ENCODE results near the gene MT1HL1.

MT1HL1 gene

GRCh38 chr1:237043846-237044636 is 39.8 kb upstream of the MT1HL1 start:
- H3K36me3 ChIP-seq (replicated peaks) = no peaks in the 10 kb centered on the region
- no peak for TF ChIP-seq CTCF (IDR thresholded peaks at IDR 0.05; ENCODE audit: low read depth, low read length, missing control alignments)
- DNase-seq = no peak
- no peak overlapping the region for H3K27ac ChIP-seq
- H3K27me3 ChIP-seq (replicated peaks) = peaks cover 35% of the 10 kb centered on the region
- in situ Hi-C loops (cut with HindIII; ENCODE audit: low pct_ligation_motif_present, low sequenced_read_pairs) = no loop called here
- H3K4me3 ChIP-seq (ENCODE audit: low read depth, low read length) = no peak overlapping the region

DNA sequence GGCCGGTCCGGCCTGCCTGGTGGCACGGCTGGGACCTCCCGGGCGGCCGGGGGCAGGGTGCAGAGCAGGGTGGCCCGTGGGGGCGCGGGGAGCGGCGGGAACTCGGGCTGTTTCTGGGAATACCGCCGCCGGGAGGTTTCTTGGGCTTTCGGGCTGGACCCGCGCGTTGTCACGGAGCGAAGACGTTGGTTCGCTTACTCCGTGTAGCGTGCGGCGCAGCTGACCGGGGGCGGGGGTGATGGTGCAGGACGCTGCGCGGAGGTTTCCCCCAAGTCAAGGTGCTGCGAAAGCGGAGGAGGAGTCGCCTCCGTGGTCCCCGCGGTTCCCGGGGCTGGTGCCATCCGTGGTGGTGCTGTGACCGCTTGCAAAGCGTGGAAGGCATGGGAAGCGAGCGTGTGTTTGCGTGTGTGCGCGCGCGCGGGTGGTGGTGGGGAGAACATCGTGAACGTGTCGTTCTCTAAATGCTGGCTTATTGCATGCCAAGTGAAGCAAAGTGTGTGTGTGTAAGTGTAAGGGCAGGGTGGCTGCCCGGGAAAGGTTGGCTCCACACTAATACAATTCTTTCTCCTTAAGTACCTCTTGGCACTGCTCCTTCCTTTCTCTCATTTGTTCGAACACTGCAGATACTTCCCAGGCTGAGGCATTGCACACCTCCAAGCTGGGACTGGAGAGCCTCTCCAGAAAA is 38.8 kb upstream of the MT1HL1 start:
- Histone ChIP-seq H3K36me3 (replicated peaks) (no peaks in the 10 kb centered on the region), H3K4me3 (ENCODE audit: low read depth, low read length) (no peak overlapping the region), H3K27me3 (replicated peaks) (peaks cover 35% of the 10 kb centered on the region), H3K27ac (no peak overlapping the region)
- no peak for TF ChIP-seq CTCF (IDR thresholded peaks at IDR 0.05; ENCODE audit: low read depth, low read length, missing control alignments)
- no peak for DNase-seq
- in situ Hi-C loops (cut with HindIII; ENCODE audit: low pct_ligation_motif_present, low sequenced_read_pairs) = no loop called here

DNA sequence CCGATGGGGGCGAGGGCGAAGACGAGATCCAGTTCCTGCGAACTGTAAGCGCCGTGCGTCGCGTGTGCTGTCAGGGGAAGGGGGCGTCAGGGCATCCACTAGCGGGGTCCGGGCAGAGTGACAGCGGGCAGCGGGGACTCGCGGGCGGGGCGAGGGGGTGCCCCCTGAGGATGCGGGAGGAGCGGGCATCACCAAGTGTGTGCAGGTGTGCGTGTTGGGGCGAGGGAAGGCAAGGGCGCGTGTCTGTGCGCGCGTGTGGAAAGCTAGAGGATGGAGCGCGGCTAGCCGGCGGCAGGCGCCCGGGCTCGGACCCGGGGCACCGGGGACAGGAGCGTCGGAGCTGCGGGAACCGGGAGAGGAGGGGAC is 38.3 kb upstream of the MT1HL1 start:
- Histone ChIP-seq H3K4me3 (ENCODE audit: low read depth, low read length) (no peak overlapping the region), H3K27me3 (replicated peaks) (peaks cover 35% of the 10 kb centered on the region), H3K36me3 (replicated peaks) (no peaks in the 10 kb centered on the region), H3K27ac (no peak overlapping the region)
- DNase-seq = no peak
- in situ Hi-C loops (cut with HindIII; ENCODE audit: low pct_ligation_motif_present, low sequenced_read_pairs) = no loop called here
- no peak for TF ChIP-seq CTCF (IDR thresholded peaks at IDR 0.05; ENCODE audit: low read depth, low read length, missing control alignments)

GRCh38 chr1:237041795-237042525 is 37.7 kb upstream of the MT1HL1 start, which contains the start of gene RYR2:
Gene RYR2, plus strand, starts transcription at chr1:237042184. Its CDS starts 338 bp downstream, at chr1:237042522.
- DNase-seq = no peak
- in situ Hi-C loops (cut with HindIII; ENCODE audit: low pct_ligation_motif_present, low sequenced_read_pairs) = no loop called here
- H3K36me3 ChIP-seq (replicated peaks) = no peaks in the 10 kb centered on the region
- peaks cover 35% of the 10 kb centered on the region for H3K27me3 ChIP-seq (replicated peaks)
- H3K4me3 ChIP-seq (ENCODE audit: low read depth, low read length) = no peak within 1 kb of the TSS
- peak; percentile 37 for TF ChIP-seq CTCF (IDR thresholded peaks at IDR 0.05; ENCODE audit: low read depth, low read length, missing control alignments)
- H3K27ac ChIP-seq = no peak within 1 kb of the TSS

DNA sequence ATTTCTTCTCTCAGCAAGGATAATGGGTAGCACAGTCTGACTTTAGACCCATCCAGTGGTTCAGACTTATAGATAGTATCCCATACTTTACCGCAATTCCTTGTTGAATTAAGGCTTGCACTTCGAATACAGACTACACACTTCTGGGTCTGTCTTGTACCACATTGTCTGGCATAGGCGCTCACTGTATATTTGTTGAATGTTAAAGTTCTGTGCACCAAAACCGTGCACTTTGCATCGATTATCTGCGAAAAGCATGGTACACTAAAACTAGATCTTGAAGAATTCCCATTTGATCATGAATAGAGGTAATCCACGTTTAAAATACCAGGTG is 37.2 kb upstream of the MT1HL1 start:
- DNase-seq = no peak
- Histone ChIP-seq H3K27me3 (replicated peaks) (peaks cover 35% of the 10 kb centered on the region), H3K36me3 (replicated peaks) (no peaks in the 10 kb centered on the region), H3K4me3 (ENCODE audit: low read depth, low read length) (no peak overlapping the region), H3K27ac (no peak overlapping the region)
- no peak for TF ChIP-seq CTCF (IDR thresholded peaks at IDR 0.05; ENCODE audit: low read depth, low read length, missing control alignments)
- in situ Hi-C loops (cut with HindIII; ENCODE audit: low pct_ligation_motif_present, low sequenced_read_pairs) = no loop called here
